Endodermal cell (in vitro differentiated cells): Measurements from ENCODE around the gene PADI1. TPM values are rescaled to one million over a fixed set of nuclear protein-coding genes. Genes with fewer than 3 reads are reported as not detected.

ENCODE experiments used
- DNase-seq: peaks from one replicate; pipeline ENCODE4 v3.0.0-alpha.2; 2017
- H3K27ac ChIP-seq: 2 replicates; pipeline ENCODE4 v1.5.1; 2013; ENCODE audit warnings: mild to moderate bottlenecking, low read depth, low read length, moderate library complexity
- H3K27me3 ChIP-seq: 2 replicates; pipeline ENCODE4 v1.6.1; 2013; ENCODE audit warnings: mild to moderate bottlenecking, low read length, moderate library complexity; ENCODE audit not compliant: insufficient read depth, control insufficient read depth, poor library complexity, severe bottlenecking
- H3K36me3 ChIP-seq: 2 replicates; pipeline ENCODE4 v1.7.0; 2013; ENCODE audit warnings: mild to moderate bottlenecking, low read length, moderate library complexity; ENCODE audit not compliant: control insufficient read depth, insufficient read depth
- H3K4me1 ChIP-seq: one replicate; pipeline ENCODE4 v1.7.0; 2013; ENCODE audit warnings: low read length; ENCODE audit not compliant: control insufficient read depth, insufficient read depth
- H3K4me3 ChIP-seq: 2 replicates; pipeline ENCODE4 v1.5.1; 2013; ENCODE audit warnings: mild to moderate bottlenecking, low read length, moderate library complexity
- H3K9ac ChIP-seq: 2 replicates; pipeline ENCODE4 v1.6.1; 2013; ENCODE audit warnings: mild to moderate bottlenecking, low read length, moderate library complexity; ENCODE audit not compliant: poor library complexity, severe bottlenecking; ENCODE audit errors: extremely low read depth
- H3K9me3 ChIP-seq: 2 replicates; pipeline ENCODE4 v1.6.1; 2013; ENCODE audit warnings: mild to moderate bottlenecking, low read length, moderate library complexity; ENCODE audit not compliant: control insufficient read depth
- H3K27ac Mint-ChIP-seq: 2 replicates; pipeline ENCODE4 v1.8.0; 2020; ENCODE audit warnings: mixed read lengths
- H3K27me3 Mint-ChIP-seq: 2 replicates; pipeline ENCODE4 v1.8.0; 2021; ENCODE audit warnings: mild to moderate bottlenecking, mixed read lengths; ENCODE audit not compliant: insufficient read depth
- H3K36me3 Mint-ChIP-seq: 2 replicates; pipeline ENCODE4 v1.8.0; 2020; ENCODE audit warnings: low read depth, mixed read lengths
- H3K4me1 Mint-ChIP-seq: 2 replicates; pipeline ENCODE4 v1.8.0; 2020; ENCODE audit warnings: mixed read lengths
- H3K4me3 Mint-ChIP-seq: 2 replicates; pipeline ENCODE4 v1.8.0; 2020; ENCODE audit warnings: mild to moderate bottlenecking, moderate library complexity, mixed read lengths
- H3K9me3 Mint-ChIP-seq: 2 replicates; pipeline ENCODE4 v1.8.0; 2020; ENCODE audit warnings: mild to moderate bottlenecking, mixed read lengths
- CTCF ChIP-seq: fragments of 200-600 bp; sonication (generic); conservative IDR thresholded peaks from 2 replicates; pipeline ENCODE4 v1.5.0; 2021; ENCODE audit warnings: antibody characterized with exemption, mild to moderate bottlenecking
- WGBS, 2 experiments: methylation state at CpG; one replicate each; pipeline versions ENCODE4 v1.1.5 to v1.1.7; 2013; ENCODE audit warnings: missing lambda C conversion rate in 2 of 2, mixed read lengths in 1 of 2; ENCODE audit not compliant: insufficient coverage in 1 of 2, insufficient read length in 1 of 2; 5-methylcytosine and 5-hydroxymethylcytosine counted together
- total RNA-seq, 2 donors: library from RNA; stranded (reverse); fragmentation: NEBNext Ultra II Directional in 1 of 2; extraction: Animal tissue kit (Norgen Biotek cat#: 25700) in 1 of 2; gene quantifications; 2 replicates in 1 of 2; 3 replicates in 1 of 2; pipeline ENCODE4 v1.2.1, GENCODE V29; 2021

PADI1 gene
- total RNA-seq, 2 donors from 2014 or later: 0.13 TPM; not detected in 1

- Histone ChIP-seq H3K9me3 (no peaks in the 10 kb centered on the region), H3K27me3 (no peaks in the 10 kb centered on the region), H3K27ac (no peak overlapping the region), H3K36me3 (no peaks in the 10 kb centered on the region), H3K9ac (no peak overlapping the region), H3K4me1 (no peaks in the 10 kb centered on the region), H3K4me3 (no peak overlapping the region)
- Mint-ChIP-seq H3K4me1 (no peaks in the 10 kb centered on the region), H3K36me3 (no peaks in the 10 kb centered on the region), H3K9me3 (no peaks in the 10 kb centered on the region), H3K27me3 (no peaks in the 10 kb centered on the region), H3K27ac (no peak overlapping the region), H3K4me3 (no peak overlapping the region)
- DNase-seq: no peak
- TF ChIP-seq CTCF: no peak
- 82 to 90% methylated on average over 4 to 6 of the region's 6 CpGs for WGBS, 2 experiments
These were observed 28.9 kb downstream of the PADI1 start for GRCh38 chr1:17233675-17234320.

- Mint-ChIP-seq H3K27ac (no peak overlapping the region), H3K9me3 (no peaks in the 10 kb centered on the region), H3K4me1 (no peaks in the 10 kb centered on the region), H3K36me3 (no peaks in the 10 kb centered on the region), H3K4me3 (no peak overlapping the region), H3K27me3 (no peaks in the 10 kb centered on the region)
- no peak for TF ChIP-seq CTCF
- H3K27ac ChIP-seq: no peak overlapping the region
- no peak for DNase-seq
- no peaks in the 10 kb centered on the region for H3K27me3 ChIP-seq
- no peaks in the 10 kb centered on the region for H3K4me1 ChIP-seq
- 93% methylated on average over 1 of the region's 1 CpG; no CpG with 5 or more reads in 1 of the 2 experiments for WGBS, 2 experiments
- H3K9ac ChIP-seq: no peak overlapping the region
- no peak overlapping the region for H3K4me3 ChIP-seq
- H3K36me3 ChIP-seq: no peaks in the 10 kb centered on the region
- H3K9me3 ChIP-seq: no peaks in the 10 kb centered on the region
These were observed 29.5 kb downstream of the PADI1 start for GRCh38 chr1:17234405-17234804.

- no peak for DNase-seq
- Mint-ChIP-seq H3K4me1 (no peaks in the 10 kb centered on the region), H3K36me3 (no peaks in the 10 kb centered on the region), H3K27me3 (no peaks in the 10 kb centered on the region), H3K9me3 (no peaks in the 10 kb centered on the region), H3K4me3 (no peak overlapping the region), H3K27ac (no peak overlapping the region)
- WGBS, 2 experiments: 88 to 96% methylated on average over 8 to 9 of the region's 9 CpGs
- H3K4me1 ChIP-seq: no peaks in the 10 kb centered on the region
- H3K9ac ChIP-seq: no peak overlapping the region
- no peaks in the 10 kb centered on the region for H3K36me3 ChIP-seq
- H3K9me3 ChIP-seq: no peaks in the 10 kb centered on the region
- no peaks in the 10 kb centered on the region for H3K27me3 ChIP-seq
- TF ChIP-seq CTCF: no peak
- no peak overlapping the region for H3K4me3 ChIP-seq
- H3K27ac ChIP-seq: no peak overlapping the region
These were observed 30.4 kb downstream of the PADI1 start for GRCh38 chr1:17235135-17235885.
